RPMI8226 (cell line): ENCODE results near the gene ACYP2.
"Not testable (repeated sequence)": the region's sequence is repeated elsewhere in the genome, so short reads cannot be mapped to it uniquely, and the experiment has no call there.

Experiments used
- DNase-seq: peaks from one replicate; pipeline ENCODE4 v3.0.0-alpha.2; 2015

The ACYP2 gene

DNA sequence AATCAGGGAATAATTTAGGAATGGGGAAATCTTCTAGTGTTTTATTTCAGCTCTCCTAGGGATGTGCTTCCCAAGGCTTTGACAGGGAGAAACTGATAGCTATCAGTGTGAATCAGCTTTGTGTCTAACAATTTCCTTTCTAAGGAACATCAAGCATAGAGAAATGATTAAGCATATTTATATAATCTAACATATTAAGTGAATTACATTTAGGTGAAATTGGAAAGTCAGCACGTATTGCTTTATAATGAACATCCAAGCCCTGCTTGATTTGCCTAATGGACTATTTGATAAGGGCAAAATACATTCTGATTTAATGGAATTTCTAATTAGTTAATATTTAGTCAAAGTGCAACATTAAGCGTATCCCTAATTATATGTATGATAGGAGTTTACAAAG is 160.1 kb downstream of the ACYP2 start:
- DNase-seq, result no peak

DNA sequence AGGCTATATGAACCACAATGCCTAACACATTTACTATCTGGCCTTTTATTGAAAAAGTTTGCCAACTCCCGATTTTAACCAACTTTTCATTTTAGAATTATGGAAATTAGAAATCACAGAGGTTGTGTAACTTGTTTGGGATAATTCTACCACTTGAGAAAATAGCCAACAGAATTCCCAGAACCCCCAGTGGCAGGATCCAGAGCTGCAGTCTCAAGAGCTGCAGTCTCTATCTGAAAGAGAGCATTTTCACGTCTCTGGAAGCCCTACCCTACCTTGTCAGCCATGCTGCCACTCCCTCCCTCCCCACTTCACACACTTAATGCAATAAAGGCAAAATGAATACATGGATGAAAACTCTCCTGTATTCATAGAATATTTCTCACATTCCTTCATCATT is 164.0 kb downstream of the ACYP2 start:
- no peak for DNase-seq

DNA sequence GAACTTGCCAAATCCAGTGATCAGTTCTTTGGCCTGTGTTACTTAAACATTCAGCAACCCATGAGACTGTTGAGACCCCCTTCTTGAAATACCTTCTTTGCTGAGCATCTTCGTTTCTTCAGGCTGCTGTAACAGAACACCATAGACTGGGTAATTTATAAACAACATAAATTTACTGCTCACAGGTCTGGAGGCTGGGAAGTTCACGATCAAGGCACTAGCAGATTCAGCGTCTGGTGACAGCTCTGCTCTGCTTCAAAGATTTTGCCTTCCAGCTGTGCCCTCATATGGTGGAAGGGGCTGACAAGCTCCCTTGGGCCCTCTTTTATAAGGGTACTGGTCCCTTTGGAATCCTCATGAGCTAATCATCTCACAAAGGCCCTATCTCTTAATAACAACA is 169.4 kb downstream of the ACYP2 start:
- DNase-seq, result no peak

DNA sequence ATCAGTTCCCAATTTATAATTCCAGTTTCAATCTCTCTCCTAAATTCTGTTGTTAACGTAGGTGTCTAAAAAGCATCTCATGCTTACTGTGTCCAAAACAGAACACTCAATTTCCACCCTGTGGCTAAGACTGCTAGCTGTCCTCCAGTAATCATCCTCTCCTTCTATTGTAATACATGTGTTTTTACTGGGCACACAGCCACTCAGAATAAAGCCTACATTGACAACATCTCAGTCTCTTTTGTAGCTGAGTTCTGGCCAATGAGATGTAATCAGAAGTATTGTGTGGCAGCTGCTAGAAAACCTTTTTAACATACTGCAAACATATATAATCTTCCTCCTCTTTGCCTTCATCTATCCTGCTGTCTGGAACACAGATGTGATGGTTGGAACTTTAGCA is 170.0 kb downstream of the ACYP2 start:
- DNase-seq, result no peak

DNA sequence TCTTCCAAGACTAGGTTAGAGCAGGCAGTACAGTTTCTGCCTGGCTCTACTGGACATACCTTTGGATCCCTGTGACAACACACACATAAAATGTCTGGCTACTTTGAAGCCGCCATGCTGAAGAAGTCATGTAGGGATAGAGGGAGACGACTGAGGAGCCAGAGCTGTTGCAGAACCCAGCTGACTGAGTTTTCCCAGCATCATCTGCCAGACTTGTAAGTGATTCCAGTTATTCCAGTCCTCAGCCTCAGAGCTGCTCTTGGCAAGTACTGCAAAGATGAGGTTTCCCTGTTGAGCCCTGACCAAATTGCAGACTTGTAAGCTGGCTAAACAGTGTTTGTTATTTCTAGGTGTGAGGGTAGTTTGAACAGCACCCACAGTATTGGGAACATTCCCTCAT is 172.1 kb downstream of the ACYP2 start:
- no peak for DNase-seq

DNA sequence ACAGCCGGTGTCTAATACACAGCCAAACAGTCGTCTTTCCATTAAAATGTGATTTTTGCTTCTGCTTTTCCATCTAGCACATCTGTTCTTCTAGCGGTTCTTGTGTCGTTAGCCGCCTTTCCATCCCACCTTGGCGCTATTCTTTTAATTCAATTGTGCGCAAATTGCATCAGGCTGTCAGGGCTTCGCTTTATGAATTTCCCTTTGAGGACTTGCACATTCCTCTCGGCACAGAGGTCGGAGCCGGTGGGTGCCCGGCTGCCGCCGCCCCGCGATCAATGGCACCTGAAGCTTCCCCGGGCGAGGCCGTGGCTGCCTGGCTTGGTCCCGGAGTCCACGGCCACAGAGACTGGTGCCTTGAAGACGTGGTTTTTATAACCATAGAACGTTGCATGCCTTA is 174.5 kb downstream of the ACYP2 start:
- no peak for DNase-seq

DNA sequence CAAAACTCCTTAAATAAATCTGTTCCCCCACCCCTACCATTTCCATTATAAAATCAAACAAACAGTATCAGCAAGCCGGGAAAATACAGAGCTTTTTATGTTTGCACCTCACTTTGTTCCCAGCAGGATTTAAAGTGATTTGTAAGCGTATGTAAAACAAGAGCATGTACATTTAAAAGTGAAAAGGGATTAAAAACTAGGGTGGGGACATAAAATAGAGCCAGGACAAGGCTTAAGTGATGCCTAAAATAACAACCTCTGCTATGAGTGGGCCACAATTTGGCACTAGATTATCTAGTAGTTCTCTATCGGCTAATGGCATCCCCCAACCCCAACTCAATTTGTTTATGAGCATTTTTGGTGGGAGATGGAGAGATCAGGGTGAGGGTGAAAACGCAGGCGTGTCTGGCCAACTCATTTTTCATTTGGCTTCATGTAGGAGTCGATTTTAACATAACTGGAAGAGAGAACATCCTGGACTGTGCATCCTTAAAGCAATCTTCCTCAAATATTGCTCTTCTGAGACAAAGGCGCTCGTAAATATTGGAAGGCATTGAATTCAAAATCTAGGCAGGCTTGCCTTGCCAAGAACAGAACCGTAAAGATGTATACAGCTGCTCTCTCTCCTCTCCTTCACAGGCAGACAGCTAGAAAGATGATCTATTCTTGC is 175.1 kb downstream of the ACYP2 start:
- no peak for DNase-seq

DNA sequence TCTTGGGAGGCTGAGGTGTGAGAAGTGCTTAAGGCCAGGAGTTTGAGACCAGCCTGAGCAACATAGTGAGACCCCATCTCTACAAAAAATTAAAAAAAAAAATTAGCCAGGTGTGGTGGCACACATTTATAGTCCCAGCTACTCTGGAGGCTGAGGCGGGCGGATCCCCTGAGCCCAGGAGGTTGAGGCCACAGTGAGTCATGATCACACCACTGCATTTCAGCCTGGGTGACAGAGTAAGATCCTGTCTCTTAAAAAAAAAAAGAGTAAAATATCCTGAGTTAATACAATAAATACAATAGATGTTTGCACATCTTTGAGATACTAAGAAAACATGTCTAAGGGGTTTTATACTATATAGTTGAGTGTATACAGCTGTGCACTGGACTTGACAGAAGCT is 179.2 kb downstream of the ACYP2 start:
- DNase-seq, result not testable (repeated sequence)

DNA sequence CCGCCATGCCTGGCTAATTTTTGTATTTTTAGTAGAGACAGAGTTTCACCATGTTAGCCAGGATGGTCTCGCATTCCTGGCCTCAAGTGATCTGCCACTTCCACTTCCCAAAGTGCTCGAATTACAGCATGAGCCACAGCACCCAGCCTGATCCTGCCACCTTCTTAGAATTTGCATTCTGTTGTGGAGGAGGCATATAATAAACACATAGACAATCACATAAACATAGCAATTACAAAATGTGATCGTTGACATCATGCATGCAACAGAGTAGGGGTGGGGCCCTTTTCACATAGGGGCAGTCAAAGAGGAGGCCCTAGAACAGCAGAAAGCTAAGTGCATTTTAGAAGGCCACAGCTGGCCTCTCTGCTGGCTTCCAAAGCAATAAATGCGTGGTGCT is 180.5 kb downstream of the ACYP2 start:
- DNase-seq, result no peak

DNA sequence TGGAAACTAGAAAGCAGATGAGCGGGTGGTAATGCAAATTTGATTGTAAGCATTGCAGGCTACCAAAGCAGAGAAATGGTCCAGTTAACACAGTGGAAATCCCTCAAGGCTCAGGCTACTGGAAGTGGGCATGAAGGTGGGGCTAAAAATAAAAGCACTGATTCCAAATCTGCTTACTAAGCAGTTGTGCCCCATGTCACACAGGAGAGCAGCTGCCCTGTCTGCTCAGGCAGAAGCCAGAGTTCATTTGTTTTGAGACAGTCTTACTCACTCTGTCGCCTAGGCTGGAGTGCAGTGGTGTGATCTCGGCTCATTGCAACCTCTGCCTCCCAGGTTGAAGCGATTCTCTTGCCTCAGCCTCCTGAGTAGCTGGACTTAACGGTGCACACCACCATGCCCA is 183.1 kb downstream of the ACYP2 start:
- DNase-seq, result peak; percentile 38

DNA sequence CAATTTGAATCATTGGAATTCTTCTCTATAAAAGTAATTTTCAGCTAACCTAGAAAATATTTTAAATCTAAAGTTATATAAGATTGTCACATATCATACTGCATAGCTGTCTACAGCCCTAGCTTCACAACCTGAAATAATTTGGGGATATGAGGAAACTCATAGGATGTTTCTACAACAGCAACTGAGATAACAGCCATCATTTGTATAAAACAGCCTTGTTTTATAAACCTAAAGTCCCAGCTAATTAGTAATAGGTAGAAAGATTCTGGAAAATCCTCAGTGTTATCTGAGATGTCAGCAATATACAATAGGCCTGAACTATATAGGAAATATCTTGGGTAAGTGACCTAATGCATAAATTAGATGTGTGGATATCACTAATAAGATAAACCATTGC is 188.2 kb downstream of the ACYP2 start:
- DNase-seq, result no peak

DNA sequence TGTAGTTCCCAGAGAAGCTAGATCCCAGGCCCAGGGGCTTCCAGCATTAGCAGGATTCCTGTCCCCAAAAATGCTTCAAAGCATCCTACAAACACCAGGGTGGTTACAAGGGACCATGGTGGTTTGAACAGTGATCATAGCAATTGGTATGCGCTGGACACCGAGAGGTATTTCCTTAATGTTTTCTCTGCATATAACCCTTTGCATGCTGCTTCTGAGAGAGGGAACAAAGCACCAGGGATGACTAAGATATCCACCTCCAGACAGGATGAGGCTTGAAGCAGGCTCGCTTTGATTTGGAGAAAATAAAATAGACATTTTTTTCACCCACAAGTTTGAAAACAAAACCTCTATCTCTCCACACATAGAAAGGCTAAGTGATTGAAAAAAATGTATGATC is 191.1 kb downstream of the ACYP2 start:
- no peak for DNase-seq

DNA sequence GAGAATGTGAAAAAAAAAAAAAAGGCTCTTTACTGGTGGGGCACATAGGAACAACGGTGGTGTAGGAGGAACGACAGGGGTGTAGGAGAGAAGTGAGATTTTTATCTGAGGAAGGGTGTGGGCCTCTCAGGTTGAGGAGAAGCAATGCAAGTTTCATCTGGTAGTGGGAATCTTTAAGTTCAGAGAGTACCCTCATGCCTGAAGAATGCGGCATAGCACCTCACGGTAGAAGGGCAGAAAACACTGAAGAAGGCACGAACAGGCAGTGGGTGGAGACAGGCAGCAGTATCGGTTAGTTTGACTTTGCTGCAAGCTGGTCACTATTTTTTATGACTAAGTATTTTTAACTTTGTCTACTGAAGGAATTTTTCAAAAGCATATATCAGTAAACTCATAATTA is 192.8 kb downstream of the ACYP2 start:
- DNase-seq, result no peak

DNA sequence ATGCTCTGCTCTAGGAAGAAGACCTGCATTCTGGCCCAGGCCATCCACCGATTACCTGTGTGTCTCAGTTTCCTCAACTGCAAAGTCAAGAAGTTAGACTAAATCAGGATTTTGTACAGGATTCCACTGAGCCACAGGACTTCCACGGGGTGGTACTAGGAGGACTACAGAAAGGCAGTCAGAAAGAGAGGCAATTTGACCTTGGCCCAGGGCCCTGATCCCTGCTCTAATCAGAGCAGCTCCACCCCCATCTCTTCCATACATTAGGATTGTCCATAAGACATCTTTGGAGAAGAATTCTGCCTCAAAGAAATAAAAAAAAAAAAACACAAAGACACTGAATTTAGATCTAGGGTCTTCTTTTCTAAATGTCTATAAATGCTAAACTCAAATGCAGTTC is 193.4 kb downstream of the ACYP2 start:
- DNase-seq, result no peak

DNA sequence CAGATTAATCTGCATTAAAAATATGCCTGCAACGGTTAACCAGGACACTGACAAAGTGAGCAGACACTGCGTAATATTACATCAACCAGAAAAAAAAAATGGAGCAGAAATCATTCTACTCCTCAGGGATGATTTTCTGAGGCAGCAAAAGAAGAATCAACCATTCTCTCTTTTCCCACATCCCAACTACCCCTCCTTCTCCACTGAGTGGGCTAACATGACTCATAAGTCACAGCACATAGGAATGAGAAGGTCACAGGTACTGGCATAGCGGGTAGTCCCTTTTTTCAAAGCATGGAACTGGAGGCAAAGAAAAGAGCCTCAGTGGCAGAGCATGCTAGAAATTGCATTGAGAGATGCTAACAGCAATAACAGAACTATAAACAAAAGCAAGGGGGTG is 194.9 kb downstream of the ACYP2 start:
- no peak for DNase-seq

DNA sequence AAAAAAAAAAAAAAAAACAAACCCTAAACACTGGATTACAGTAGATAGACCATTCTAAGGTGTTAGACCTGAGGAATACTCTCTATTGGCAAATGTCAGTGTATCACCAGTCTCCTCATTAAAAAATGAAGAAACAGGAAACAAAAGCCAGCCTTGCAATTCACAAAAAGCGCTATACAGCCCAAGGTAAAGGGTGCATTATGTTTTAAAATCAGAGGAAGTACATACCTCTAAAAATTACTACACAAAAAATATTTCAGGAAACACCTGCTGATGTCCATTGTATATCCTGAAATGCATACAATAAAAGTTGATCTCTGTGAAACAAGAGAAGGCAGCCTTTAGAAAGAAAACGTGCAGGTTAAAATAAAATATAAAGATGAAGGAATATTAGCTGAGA is 195.5 kb downstream of the ACYP2 start:
- DNase-seq, result no peak

DNA sequence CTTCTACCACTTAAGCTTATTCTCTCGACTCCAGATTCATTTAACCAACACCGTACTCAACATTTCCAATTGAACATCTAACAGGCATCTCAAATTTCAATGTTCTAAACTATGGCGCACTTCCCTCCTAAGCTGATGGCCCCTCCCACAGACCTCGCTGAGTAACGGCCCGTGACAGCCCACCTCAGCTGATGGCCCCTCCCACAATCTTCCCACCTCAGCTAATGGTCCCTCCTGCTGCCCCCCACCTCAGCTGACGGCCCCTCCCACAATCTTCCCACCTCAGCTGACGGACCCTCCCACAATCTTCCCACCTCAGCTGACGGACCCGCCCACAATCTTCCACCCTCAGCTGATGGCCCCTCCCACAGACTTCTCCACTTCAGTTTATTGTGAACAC is 197.7 kb downstream of the ACYP2 start:
- no peak for DNase-seq

DNA sequence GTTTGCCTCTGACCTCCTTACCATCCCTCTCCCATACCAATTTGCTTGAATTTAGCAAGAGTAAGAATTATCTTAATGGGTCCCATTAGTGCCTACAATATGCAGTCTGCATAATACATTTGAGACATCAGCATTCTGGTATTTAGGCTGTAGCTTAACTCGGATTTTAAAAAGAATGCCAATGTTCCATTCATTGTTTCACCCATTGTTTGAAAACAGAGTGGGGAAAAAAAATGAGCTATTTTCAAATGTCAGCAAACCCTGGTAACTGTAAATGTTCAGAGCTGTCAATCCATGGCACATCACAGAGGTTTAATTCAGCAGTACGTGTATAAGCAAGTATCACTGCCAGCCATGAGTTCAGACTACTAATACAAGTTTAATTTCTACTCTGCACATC is 202.6 kb downstream of the ACYP2 start:
- no peak for DNase-seq

DNA sequence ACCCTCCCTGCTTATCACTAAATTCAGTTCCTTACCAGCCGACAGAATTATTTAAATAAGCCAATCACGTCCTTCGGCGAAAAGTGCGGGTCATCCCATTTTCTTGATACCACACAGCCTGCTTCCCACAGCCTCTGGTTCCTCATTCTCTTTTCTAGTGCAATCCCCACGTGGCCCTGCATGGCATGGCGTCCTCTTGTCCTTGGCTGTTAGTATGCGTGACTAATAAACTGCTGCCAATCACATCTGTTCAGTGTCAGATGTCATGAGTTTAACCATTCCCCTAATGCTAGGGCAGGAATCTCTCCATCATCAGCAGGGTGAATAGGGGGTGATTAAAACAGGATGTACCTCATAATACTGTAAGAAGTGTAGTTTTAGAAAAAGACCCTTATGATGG is 203.4 kb downstream of the ACYP2 start:
- DNase-seq, result no peak

DNA sequence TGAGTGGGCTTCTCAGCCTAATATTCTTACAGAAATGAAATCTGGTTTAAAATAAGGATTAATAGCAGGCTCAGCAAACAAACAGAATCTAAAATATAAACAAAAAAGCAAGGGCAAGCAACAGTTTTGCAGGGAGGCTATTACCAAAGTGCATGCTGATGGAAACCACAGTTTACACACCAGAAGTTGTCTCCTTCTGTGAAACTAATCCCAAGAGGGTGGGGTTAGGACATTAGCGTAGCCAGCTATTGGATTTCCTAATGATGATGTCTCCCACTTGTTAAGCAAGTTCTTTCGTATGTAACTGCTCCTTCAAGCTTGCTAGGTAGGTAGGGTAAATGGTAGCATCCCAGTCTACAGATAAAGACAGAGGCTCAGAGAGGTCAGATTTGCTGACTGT is 205.6 kb downstream of the ACYP2 start:
- DNase-seq, result no peak

DNA sequence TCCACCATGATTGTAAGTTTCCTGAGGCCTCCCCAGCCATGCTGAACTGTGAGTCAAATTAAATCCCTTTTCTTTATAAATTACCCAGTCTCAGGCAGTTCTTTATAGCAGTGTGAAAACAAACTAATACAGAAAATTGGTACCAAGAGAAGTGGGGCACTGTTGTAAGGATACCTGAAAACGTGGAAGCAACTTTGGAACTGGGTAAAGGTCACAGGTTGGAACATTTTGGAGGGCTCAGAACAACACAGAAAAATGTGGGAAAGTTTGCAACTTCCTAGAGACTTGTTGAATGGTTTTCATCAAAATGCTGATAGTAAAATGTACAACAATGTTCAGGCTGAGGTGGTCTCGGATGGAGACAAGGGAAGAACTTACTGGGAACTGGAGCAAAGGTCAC is 209.1 kb downstream of the ACYP2 start:
- DNase-seq, result not testable (repeated sequence)

DNA sequence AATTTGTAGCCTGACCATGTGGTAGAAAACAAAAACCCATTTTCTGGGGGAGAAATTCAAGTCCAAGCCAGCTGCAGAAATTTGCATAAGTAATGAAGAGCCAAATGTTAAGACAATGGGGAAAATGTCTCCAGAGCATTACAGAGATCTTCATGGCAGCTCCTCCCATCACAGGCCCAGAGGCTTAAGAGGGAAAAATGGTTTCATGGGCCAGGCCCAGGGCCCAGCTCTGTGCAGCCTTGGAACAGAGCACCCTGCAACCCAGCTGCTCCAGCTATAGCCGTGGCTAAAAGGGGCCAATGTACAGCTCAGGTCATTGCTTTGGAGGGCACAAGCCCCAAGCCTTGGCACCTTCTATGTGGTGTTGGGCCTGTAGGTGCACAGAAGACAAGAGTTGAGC is 209.7 kb downstream of the ACYP2 start:
- DNase-seq, result no peak

DNA sequence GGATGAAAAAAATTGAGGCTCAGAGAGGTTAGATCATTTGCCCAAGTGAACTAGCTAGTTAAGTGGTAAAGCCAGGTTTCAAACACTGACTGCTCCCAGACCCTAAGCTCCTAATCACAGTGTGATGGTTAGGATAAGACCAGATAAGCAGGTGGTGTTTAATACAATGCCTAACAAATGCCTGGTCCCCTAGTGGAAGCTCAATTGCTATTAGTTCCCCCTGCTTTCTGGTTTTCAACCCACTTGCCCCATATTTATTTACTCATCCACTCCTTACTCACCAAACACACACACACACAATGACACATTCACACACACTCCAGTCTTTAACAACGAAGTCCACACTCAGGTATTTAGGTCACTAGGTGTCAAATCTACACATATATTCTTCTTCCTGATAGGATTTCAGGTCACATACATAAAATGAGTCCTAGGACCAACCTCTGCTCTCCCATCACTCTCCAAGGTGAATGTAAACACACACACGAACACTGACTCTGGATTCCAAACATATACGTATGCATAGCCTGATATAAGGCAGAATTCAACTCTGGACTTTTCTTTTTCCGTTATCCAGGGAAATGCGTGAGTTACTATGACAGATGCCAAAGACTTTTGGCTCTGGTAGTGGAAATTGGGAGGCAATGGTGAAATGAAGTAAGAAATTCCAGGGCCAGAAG is 214.2 kb downstream of the ACYP2 start:
- no peak for DNase-seq

DNA sequence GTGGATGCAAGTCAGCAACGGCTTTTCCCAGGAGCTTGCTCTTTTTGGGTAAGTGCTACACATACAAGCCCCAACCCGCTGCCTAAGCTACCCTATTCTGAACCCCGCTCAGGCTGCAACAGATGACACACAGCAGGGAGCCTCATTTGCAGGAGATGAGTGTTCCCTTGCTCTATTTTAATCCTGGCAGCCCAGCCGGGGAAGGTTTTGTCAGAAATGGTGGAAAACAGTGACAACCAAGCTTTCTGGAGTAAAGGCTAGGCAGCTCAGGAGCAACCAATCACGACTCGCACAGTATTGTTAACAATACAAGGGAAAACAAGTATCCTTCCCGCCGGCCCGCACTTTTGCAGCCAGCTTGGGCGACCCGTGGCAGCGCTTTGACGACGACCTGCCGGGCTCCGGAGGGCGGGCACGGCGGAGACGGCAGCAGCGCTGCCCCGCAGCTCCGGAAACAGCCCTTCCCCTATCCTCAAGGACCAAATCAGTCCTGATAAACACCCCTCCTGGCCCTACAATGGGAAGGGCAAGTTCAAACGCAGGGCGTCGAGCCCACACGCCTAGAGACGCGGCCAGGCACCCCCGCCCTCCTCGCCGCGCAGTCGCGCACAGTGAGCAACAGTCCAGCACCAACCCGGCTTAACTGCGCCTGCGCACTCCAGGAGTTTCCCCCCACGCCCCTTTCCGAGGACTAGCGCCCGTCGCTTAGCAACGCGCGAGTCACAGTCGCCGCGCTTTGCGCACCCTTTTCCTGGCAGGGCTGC is 214.9 kb downstream of the ACYP2 start:
- peak; percentile 82 for DNase-seq
